NOMO-1 treated with dmso at 0.1 percent for 144 hours (cell line): ENCODE measurements around the gene PRIM1.
"Not testable (repeated sequence)": the region's sequence is repeated elsewhere in the genome, so short reads cannot be mapped to it uniquely, and the experiment has no call there.

ENCODE experiments used
- DNase-seq: peaks from one replicate; lab custom pipeline; 2025; ENCODE audit not compliant: unreplicated experiment; lab: John Stamatoyannopoulos, UW

Gene PRIM1

GRCh38 chr12:56718636-56719035 lies 33.5 kb downstream of the PRIM1 start:
- DNase-seq = no peak

GRCh38 chr12:56718149-56718548 lies 34.0 kb downstream of the PRIM1 start:
- DNase-seq = no peak

GRCh38 chr12:56716933-56717880 lies 34.9 kb downstream of the PRIM1 start:
- no peak for DNase-seq

- DNase-seq = no peak
Measured at GRCh38 chr12:56716458-56716857, 35.7 kb downstream of the PRIM1 start.

- no peak for DNase-seq
Measured at GRCh38 chr12:56715798-56716197, 36.3 kb downstream of the PRIM1 start.

- DNase-seq = no peak
Measured at GRCh38 chr12:56714431-56714929, 37.6 kb downstream of the PRIM1 start.

GRCh38 chr12:56713345-56713744 lies 38.8 kb downstream of the PRIM1 start:
- DNase-seq = no peak

- DNase-seq = no peak
Measured at GRCh38 chr12:56709759-56710376, 42.3 kb downstream of the PRIM1 start.

GRCh38 chr12:56704522-56704921 lies 47.6 kb downstream of the PRIM1 start:
- not testable (repeated sequence) for DNase-seq

GRCh38 chr12:56699020-56699661 lies 53.0 kb downstream of the PRIM1 start:
- no peak for DNase-seq

GRCh38 chr12:56695327-56696101 lies 56.6 kb downstream of the PRIM1 start:
- DNase-seq = no peak

- DNase-seq = no peak
Measured at GRCh38 chr12:56694161-56694560, 58.0 kb downstream of the PRIM1 start.

- peak; percentile 59 for DNase-seq
Measured at GRCh38 chr12:56688846-56689109, 63.3 kb downstream of the PRIM1 start.

- DNase-seq = peak; percentile 98
Measured at GRCh38 chr12:56688129-56688845, 63.8 kb downstream of the PRIM1 start, which contains the start of gene PTGES3. Gene PTGES3, minus strand, starts transcription at chr12:56688284. Its CDS starts 285 bp downstream, at chr12:56687999.

GRCh38 chr12:56687223-56688128 lies 64.6 kb downstream of the PRIM1 start:
- peak; percentile 58 for DNase-seq

GRCh38 chr12:56684745-56685359 lies 67.3 kb downstream of the PRIM1 start:
- DNase-seq = no peak

GRCh38 chr12:56682323-56682722 lies 69.8 kb downstream of the PRIM1 start:
- DNase-seq = no peak
